HFFc6 (cell line): ENCODE measurements around the gene MYG1. TPM values are rescaled to one million over a fixed set of nuclear protein-coding genes. Genes with fewer than 3 reads are reported as not detected.

Experiments
- DNase-seq: peaks from one replicate; pipeline ENCODE4 v3.0.0-alpha.2; 2018
- H3K27ac Mint-ChIP-seq: 2 replicates; pipeline ENCODE4 v1.8.0; 2020; ENCODE audit warnings: mild to moderate bottlenecking, mixed read lengths
- H3K27me3 Mint-ChIP-seq: 2 replicates; pipeline ENCODE4 v1.8.0; 2021; ENCODE audit warnings: mild to moderate bottlenecking, moderate library complexity, mixed read lengths; ENCODE audit not compliant: insufficient read depth
- H3K36me3 Mint-ChIP-seq: 2 replicates; pipeline ENCODE4 v1.8.0; 2021; ENCODE audit warnings: low read depth, mixed read lengths
- H3K4me1 Mint-ChIP-seq: 2 replicates; pipeline ENCODE4 v1.8.0; 2020; ENCODE audit warnings: low read depth, mixed read lengths
- H3K4me3 Mint-ChIP-seq: 2 replicates; pipeline ENCODE4 v1.8.0; 2020; ENCODE audit warnings: mild to moderate bottlenecking, moderate library complexity, mixed read lengths
- H3K9me3 Mint-ChIP-seq: 2 replicates; pipeline ENCODE4 v1.8.0; 2020; ENCODE audit warnings: mild to moderate bottlenecking, mixed read lengths
- total RNA-seq, 6 experiments: library from RNA; stranded (reverse); fragmentation: NEBNext Ultra II Directional; extraction: Animal tissue kit (Norgen Biotek cat#: 25700); gene quantifications; 2 replicates in 1 of 6; 3 replicates in 5 of 6; pipeline ENCODE4 v1.2.3, GENCODE V29; 2021
- TF ChIP-seq, protein P1 (sequence below): fragments of 200-600 bp; sonication (generic); IDR thresholded peaks from 2 replicates; pipeline ENCODE4 v1.5.0; 2021; ENCODE audit warnings: antibody characterized with exemption, mild to moderate bottlenecking

Gene MYG1
- total RNA-seq, 6 experiments from 2014 or later = 59.8 to 76.0 (median 68.3) TPM

DNA sequence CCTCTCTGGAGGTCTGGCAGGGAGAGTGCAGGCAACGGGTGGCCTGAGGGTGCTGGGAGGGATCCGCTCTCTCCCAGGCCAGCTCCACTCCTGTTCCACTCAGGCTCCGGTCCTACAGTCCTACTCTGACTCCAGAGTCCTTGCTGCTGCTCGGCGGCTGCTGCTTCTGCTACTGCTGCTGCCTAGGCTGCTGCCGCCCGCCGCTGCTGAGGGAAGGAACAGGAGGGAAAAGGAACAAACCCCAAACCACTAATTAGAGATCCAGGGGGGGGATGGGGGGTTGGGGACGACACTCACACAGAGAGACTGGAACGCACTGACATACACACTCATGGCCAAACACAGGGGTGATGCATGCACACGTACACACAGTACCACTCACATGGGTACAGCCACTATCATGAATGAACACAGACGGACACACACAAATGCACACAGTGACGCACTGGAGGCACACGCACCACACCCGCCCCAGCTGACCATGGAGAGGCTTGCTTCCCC is 36.7 kb downstream of the MYG1 start, which contains the start of gene SP7:
TSS of gene SP7 (minus strand) at position 174 of the 501 bp plus-strand sequence. CDS start 708 bp downstream, outside the sequence.
- Mint-ChIP-seq H3K9me3 (no peaks in the 10 kb centered on the region), H3K36me3 (no peaks in the 10 kb centered on the region), H3K4me3 (no peak within 1 kb of the TSS), H3K4me1 (peaks cover 7% of the 10 kb centered on the region), H3K27ac (no peak within 1 kb of the TSS), H3K27me3 (peaks cover 40% of the 10 kb centered on the region)
- TF ChIP-seq, protein P1, sequence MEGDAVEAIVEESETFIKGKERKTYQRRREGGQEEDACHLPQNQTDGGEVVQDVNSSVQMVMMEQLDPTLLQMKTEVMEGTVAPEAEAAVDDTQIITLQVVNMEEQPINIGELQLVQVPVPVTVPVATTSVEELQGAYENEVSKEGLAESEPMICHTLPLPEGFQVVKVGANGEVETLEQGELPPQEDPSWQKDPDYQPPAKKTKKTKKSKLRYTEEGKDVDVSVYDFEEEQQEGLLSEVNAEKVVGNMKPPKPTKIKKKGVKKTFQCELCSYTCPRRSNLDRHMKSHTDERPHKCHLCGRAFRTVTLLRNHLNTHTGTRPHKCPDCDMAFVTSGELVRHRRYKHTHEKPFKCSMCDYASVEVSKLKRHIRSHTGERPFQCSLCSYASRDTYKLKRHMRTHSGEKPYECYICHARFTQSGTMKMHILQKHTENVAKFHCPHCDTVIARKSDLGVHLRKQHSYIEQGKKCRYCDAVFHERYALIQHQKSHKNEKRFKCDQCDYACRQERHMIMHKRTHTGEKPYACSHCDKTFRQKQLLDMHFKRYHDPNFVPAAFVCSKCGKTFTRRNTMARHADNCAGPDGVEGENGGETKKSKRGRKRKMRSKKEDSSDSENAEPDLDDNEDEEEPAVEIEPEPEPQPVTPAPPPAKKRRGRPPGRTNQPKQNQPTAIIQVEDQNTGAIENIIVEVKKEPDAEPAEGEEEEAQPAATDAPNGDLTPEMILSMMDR = no peak
- DNase-seq = no peak

DNA sequence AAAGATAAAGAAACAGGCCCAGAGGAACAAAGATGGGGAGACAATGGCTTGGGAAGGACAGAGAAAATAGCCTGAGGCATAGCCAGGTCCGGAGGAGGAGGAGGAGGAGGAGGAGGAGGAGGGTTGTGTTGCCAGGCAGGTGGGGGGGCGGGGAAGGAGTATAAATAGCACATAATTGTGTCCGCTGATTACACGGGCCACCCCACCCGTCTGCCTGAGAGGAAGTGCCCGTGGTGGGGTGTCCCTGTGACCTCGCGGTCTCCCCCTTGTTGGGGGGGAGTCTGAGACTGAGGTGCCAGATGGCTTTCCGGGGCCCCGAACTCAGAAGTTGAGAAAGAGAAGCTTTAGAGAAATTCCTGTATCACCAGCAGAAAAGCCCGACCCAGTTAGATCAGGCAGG is 38.5 kb downstream of the MYG1 start:
- Mint-ChIP-seq H3K36me3 (no peaks in the 10 kb centered on the region), H3K9me3 (no peaks in the 10 kb centered on the region), H3K27me3 (peaks cover 41% of the 10 kb centered on the region), H3K27ac (no peak overlapping the region), H3K4me3 (no peak overlapping the region), H3K4me1 (peaks cover 7% of the 10 kb centered on the region)
- TF ChIP-seq, protein P1 = no peak
- no peak for DNase-seq

DNA sequence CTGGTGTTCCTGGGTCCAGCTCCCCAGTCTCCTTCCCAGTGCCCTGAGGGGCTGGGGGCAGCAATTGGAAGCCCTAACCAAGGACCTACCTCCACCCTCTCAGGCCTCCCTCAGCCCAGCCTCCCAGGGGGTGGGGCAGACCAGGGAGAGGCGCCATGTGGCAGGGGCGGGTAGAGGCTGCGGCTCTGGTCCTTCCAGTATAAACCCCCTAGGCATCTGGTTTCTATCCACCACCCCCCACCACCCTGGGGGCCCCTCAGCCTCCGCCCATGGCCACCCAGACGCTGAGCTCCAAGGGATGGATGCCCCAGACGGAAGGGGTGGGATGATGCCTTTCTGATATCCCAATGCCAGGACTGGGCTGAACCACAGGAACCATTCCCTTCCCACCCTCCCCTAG is 39.4 kb downstream of the MYG1 start:
- H3K4me1 Mint-ChIP-seq = peaks cover 7% of the 10 kb centered on the region
- H3K27me3 Mint-ChIP-seq = peaks cover 37% of the 10 kb centered on the region
- H3K36me3 Mint-ChIP-seq = no peaks in the 10 kb centered on the region
- TF ChIP-seq, protein P1 = no peak
- no peak for DNase-seq
- H3K9me3 Mint-ChIP-seq = no peaks in the 10 kb centered on the region
- H3K4me3 Mint-ChIP-seq = no peak overlapping the region
- H3K27ac Mint-ChIP-seq = no peak overlapping the region

DNA sequence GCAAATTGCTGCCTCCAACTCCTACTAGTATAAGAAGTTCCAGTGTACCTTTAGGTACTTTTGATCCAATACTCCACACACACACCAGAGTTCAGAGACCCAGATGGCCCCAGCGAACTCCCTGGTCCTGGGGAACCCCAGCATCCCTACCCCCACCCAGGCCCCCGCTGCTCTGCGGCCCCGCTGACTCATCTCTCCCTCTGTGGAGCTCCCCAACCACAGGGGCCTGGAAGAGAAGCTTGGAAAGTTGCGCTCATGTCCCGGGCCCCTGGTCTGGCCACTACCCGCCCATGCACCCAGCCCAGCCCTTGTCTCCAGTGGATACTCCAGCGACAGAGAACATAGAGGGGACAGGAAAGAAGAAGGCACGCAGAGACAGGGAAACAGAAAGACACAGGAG is 40.9 kb downstream of the MYG1 start:
- H3K27ac Mint-ChIP-seq = no peak overlapping the region
- H3K4me3 Mint-ChIP-seq = no peak overlapping the region
- peaks cover 31% of the 10 kb centered on the region for H3K27me3 Mint-ChIP-seq
- H3K36me3 Mint-ChIP-seq = no peaks in the 10 kb centered on the region
- peaks cover 13% of the 10 kb centered on the region for H3K4me1 Mint-ChIP-seq
- DNase-seq = no peak
- no peaks in the 10 kb centered on the region for H3K9me3 Mint-ChIP-seq
- TF ChIP-seq, protein P1 = no peak

DNA sequence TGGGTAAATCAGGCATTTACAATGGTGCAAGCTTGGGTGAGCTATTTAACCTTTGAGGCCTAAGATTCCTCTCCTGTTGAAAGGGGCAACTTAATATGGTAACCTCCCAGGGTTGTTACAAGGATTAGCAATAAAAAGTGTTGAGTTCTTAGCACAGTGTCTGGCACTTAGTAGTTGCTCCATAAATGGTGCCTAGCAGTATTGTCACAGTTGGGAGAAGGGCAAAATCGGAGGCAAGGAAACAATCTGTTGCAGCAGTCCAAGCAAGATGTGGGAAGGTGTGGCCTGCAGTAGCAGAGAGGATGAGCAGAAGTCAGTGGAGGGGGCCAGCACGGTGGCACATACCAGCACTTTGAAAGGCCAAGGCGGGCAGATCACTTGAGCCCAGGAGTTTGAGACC is 44.0 kb downstream of the MYG1 start:
- peaks cover 18% of the 10 kb centered on the region for H3K4me1 Mint-ChIP-seq
- H3K9me3 Mint-ChIP-seq = no peaks in the 10 kb centered on the region
- peaks cover 11% of the 10 kb centered on the region for H3K27me3 Mint-ChIP-seq
- TF ChIP-seq, protein P1 = no peak
- H3K27ac Mint-ChIP-seq = no peak overlapping the region
- DNase-seq = no peak
- H3K4me3 Mint-ChIP-seq = no peak overlapping the region
- no peaks in the 10 kb centered on the region for H3K36me3 Mint-ChIP-seq
